ENCODE measurements around the gene RASAL3.

- no peak for TF ChIP-seq ZNF274 (IDR thresholded peaks at IDR 0.05; ENCODE audit: low read depth, low read length)
- no peak for TF ChIP-seq YY1 (IDR thresholded peaks at IDR 0.05; ENCODE audit: insufficient read depth, insufficient read length)
Observed at GRCh38 chr19:15447057-15447456, 17.3 kb downstream of the RASAL3 start.
